Cardiac fibroblast (primary cell): ENCODE measurements around the gene PRKCH.

ENCODE experiments used
- DNase-seq, 2 donors: peaks; one replicate each; pipeline versions ENCODE4 v3.0.0 to v3.0.0-alpha.2; 2010; ENCODE audit warnings: low read depth in 2 of 2
- H3K4me3 ChIP-seq, 2 donors: replicated peaks in 1 of 2; 1 replicate in 1 of 2; 2 replicates in 1 of 2; pipeline ENCODE4 v1.5.1; 2011; ENCODE audit warnings: low read depth in 2 of 2, low read length in 2 of 2, mild to moderate bottlenecking in 2 of 2, moderate library complexity in 1 of 2
- CTCF ChIP-seq: IDR thresholded peaks from one replicate; pipeline ENCODE4 v1.5.1; 2011; ENCODE audit warnings: low read depth, mild to moderate bottlenecking, low read length, inconsistent platforms

PRKCH gene

GRCh38 chr14:61326847-61327246 is 5.5 kb downstream of the PRKCH start:
- peak; percentile 62 to 81 for DNase-seq
- TF ChIP-seq CTCF: no peak
- H3K4me3 ChIP-seq: no peak overlapping the region

GRCh38 chr14:61328626-61329262 is 7.4 kb downstream of the PRKCH start:
- no peak overlapping the region for H3K4me3 ChIP-seq
- no peak for TF ChIP-seq CTCF
- DNase-seq: no peak

- TF ChIP-seq CTCF: no peak
- no peak overlapping the region for H3K4me3 ChIP-seq
- DNase-seq: no peak
These were observed 8.2 kb downstream of the PRKCH start for GRCh38 chr14:61329478-61330051.

GRCh38 chr14:61330511-61330910 is 9.1 kb downstream of the PRKCH start:
- no peak for DNase-seq
- no peak overlapping the region for H3K4me3 ChIP-seq
- TF ChIP-seq CTCF: no peak

- DNase-seq: no peak
- no peak overlapping the region for H3K4me3 ChIP-seq
- no peak for TF ChIP-seq CTCF
These were observed 10.7 kb downstream of the PRKCH start for GRCh38 chr14:61331992-61332657.

GRCh38 chr14:61332658-61333029 is 11.3 kb downstream of the PRKCH start:
- H3K4me3 ChIP-seq: no peak overlapping the region
- no peak for DNase-seq
- TF ChIP-seq CTCF: no peak

GRCh38 chr14:61333087-61333486 is 11.7 kb downstream of the PRKCH start:
- TF ChIP-seq CTCF: no peak
- no peak for DNase-seq
- no peak overlapping the region for H3K4me3 ChIP-seq
